Measurements from ENCODE around the gene CCDC24.

CCDC24 gene

DNA sequence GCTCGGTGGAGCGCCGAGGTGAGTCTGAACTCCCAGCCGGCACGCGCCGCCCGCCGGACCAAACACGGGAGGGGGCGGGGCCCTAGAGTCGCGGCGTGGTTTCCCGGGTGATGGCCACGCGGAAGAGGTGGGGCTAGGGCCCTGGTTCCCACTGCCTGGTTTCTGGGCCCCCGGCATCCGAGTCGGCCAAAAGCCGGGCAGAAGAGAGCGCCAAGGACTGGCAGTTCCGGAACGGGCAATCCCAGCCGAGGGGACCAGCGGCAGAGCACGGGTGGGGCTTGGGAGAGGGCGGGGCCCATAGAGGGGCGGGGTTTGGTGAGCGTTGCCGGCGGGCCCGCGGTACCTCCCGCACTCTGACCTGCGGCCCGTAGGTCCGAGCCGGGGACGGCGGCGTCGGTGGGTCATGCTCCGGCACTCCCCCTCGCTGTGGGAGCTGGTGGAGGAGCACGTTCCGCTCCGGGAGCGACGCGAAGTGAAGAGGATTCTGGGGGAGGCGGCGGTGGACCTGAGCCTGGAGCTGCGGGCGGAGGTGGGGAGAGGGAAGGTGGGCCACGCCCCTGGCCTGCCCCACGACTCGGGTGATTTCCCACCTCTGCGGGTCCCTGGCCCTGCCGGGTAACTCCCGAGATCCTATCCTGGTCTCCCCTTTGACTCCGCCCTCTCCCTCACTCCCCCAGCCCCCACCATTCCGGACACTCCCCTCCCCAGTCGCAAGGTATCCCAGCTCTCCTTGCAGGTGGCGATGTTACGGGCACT, at the start of gene CCDC24:
Gene CCDC24, plus strand, starts transcription at position 124 of the 756 bp plus-strand sequence. Its CDS starts 280 bp downstream, at position 404.
- peak; percentile 19 for DNase-seq

DNA sequence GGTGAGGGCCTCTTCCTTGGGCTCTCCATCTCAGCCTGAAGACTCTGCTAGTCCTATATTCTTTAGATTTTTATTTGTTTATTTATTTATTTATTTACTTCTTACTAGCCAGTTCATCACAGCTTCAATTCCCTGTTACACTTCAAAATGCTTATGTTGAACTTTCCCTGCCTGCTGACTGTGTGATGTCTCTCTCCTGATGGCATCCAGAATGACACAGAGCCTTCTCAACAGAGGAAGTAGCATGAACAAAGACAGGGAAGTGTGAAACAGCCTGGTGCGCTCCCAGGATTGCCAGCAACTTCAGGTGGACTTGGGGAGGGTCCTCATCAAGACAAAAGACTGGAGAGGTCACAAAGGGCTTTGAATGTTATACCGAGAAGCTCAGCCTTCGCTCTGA, 49.0 kb upstream of the CCDC24 start:
- DNase-seq, result no peak

DNA sequence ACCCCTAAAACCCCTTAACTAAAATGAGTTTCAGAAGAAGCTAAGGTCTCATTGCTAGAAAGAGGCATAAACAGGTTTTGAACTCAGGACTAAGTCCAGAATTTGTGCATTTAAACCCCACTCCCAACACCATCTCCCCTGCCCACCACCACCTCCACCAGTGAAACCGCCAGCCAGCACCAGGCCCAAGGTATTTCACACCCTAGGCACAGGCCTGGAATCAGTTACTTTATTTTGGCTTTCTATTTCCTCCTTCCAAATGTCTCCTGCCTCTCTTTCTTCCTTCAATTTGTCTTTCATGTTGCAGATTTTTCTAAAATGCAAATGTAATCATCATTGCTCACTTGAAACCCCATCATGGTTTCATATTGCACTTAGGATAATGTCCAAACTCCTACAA, 46.5 kb upstream of the CCDC24 start:
- DNase-seq, result no peak

DNA sequence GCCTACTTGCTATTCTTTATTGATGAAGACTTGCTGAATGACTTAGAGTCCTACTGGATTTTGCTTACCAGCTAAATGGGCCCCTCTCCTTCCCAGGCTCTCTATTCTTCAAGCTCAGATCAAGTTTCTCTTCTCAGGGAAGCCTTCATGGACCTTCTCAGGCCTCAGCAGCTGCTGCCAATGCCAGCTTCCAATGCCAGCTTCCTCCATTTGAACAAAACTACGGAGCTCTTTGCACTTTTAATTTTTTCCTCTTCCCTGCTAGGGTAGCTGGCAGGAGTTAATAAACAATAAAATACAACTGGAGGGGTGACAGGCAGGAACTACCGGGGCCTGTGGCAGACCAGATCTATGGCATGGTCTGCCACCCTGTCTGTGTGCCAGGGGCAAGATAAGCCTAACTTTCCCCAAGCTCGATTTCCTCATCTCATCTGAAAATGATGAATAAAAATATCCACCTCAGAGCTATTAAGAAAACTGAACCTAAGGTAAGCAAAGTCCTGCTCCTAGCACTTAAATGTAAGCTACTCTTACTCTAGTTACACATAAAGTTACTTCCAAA, 45.6 kb upstream of the CCDC24 start:
- no peak for DNase-seq

DNA sequence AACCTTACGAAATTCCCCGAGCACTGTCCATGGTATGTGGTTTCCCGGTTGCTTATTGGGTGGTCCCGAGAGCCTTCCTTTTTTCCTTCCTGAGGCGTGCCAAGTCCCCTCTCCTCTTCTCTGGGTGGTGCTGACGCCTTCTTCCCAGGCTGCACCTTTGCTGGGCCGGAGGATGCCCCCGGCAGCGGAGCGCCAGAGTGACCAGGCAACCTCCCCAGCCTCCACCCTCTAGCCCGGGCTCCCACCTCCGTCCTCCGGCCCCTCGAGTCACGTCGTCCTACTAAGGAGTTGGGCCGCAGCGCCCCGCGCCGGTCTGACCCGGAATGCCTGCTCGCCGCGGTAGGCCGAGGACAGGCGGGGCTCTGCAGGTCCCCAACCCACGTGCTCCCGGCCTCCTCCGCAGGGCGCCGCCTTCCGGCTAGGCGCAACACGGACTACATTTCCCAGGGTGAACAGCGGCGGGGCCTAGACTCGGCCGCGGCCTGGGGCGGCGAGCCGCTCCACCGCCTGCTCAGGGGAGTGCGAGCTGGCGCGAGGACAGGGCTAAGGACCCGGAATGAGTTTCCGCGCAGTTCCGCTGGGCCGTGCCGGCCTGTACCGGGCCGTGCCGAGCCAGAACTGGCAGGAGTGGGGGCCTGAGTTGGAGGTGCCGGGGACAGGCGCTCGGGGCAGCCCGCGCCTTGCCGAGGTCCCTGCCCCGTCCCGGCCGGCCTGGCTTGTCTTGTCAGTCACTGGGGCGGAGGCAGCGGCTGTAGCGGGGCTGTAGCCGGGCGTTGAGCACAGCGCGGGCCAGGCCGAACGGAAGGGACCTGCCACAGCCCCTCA, 45.0 kb upstream of the CCDC24 start, which contains the start of gene IPO13:
Gene IPO13, plus strand, starts transcription at position 715 of the 825 bp plus-strand sequence. CDS start 651 bp downstream, outside the sequence.
- DNase-seq, result peak; percentile 86

DNA sequence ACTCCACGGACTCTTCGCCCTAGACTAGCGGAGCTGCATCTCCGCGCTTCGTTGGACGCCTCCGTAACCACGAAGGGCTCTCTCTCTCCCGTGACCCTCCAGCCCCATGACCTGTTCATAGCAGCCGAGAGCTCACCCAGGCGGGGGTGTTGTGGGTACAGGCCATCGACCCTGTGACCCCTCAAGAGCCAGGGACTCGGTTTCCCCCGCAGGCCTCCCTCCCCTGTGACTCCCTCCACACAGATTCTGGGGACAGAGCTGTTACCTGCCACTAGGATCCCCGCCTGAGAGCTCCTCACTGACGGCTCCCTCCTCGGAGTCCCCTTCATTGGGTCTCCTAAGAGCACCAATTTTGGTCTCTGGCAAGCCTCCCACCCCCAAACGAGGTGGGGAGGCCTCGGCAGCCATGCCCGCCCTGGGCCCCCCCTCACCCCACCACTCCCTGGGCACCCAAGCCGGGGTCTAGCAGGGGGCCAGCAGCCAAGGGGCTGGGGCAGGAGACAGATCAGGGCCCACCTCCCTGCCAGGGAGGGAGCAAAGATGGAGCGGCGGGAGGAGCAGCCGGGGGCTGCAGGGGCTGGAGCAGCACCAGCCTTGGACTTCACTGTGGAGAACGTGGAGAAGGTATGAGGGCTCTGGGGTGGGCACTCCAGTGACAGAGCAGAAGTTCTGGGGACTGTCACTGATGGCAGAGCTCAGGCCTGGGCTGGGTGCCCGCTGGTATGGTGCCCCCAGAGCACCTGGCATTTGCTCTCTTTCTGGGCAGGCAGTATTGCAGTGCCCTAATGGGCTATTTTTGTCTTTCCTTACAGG, 44.1 kb upstream of the CCDC24 start:
- DNase-seq, result no peak

DNA sequence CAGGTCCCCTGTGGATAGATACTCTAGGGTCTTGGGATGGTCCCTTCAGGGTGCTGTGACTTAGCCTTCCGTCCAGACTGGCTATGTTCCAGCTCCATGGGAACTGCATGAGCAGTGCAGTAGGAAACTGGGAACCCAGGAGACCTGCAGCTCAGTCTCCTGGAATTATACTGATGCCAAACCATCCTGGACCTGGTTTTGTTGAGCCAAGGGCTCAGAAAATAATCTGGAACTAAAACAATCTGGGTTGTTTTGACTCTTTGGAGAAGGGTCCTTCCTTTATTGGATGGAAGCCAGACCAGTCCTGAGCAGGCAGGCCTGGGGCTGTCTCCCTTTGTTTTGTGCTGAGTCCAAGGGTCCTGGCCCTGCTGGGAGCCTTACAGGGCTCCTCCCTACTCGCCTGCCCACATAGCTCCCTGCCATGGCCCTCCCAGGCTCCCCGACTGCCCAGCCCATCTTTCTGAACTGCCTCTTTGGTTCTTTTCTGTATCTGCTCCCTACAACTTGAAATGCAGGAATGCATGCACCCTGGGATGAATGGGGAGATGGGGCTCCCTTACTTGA, 43.4 kb upstream of the CCDC24 start:
- DNase-seq, result no peak

DNA sequence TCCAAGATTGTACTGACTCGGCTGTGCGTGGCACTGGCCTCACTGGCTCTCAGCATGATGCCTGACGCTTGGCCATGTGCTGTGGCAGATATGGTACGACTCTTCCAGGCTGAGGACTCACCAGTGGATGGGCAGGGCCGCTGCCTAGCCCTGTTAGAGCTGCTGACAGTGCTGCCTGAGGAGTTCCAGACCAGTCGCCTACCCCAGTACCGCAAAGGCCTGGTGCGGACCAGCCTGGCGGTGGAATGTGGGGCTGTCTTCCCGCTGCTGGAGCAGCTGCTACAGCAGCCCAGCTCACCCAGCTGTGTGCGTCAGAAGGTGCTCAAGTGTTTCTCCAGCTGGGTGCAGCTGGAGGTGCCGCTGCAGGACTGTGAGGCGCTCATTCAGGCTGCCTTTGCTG, 41.7 kb upstream of the CCDC24 start:
- peak; percentile 17 for DNase-seq

DNA sequence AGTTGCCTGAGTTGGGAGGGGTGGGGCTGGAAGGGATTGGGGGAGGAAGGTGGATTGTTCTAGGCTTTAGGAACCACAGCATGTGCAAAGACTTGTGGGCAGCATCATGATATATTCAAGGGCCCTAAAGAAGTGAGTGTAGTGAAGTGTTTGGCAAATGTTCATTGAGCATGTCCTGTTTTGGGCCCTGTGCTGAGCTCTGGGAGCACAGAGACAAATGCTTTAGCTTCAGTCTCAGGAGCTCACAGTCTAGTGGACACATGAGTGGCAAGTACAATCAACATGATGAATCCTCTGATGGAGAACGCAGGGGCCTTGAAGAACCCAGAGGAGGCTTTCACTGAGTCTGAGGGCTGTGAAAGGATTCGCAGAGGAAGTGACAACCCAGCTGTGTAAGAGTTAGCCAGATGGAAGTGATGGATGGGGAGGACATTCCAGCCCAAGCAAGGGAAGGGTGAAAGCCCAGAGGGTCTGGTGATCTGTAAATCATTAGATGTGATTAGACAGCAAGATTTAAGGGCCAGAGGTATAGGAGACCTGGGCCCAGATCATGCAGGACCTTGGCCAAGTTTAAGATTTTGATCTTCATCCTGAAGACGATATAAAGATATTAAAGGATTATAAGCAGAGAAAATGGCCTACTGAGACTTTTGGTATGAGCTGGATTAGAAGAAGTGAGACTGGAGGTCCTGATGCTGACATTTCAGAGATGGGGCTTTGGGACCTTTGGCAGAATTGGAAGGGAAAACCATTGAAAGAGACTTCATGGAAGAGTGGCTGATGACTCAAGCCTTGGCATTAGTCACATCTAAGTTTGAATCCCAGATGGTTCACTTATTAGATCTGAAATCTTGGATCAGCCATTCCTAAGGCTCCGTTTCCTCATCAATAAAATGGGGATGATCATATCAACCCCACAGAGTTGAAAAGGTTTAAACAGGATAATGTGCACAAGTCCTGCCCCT, 40.1 kb upstream of the CCDC24 start:
- no peak for DNase-seq

DNA sequence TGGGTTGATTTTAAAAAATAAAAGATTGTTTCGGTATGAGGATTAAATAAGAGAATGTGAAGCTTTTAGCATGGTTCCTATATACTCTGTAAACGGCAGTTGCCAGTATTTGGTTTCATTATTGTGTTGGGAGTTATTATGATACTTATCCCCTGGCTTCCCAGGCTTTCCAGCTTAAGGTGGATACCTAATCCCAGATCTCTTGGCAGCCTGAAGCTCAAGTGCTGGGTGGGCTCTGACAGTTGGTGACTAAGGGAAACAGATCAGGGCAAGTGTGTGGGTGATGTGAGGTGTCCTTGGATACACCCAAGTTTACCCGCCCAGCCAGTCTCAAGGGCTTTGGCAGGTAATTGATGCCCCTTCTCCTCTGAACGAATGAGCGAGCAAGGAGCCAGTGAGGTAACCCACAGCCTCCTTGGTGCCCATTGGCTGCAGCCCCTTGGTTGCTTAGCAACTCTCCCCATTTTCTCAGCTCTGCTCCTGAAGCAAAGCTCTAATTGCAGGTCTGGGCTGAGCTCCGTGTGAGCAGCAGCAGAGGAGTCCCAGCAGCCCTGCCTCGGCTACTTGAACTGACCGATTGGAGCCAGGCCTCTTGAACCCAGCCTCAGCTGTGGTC, 38.6 kb upstream of the CCDC24 start:
- DNase-seq, result no peak

DNA sequence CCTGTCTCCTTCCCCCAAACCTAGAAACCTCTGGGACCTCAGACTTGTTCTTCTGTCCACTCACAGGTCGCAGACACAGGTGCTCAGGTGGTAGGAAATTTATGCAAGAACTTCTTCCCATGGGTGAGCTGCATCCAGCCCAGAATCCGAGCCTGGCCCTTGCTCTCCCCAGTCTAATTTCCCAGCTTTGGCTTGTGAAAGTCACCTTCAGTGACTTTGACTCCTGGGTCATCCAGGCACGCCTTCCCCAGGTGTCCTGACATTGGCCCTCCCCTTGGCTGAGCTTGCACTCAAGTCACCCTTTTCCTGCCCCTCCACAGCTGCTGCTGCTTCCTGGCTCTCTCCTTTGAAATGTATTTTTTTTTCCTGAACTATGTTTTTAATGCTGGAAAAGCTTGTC, 38.0 kb upstream of the CCDC24 start:
- DNase-seq, result no peak

DNA sequence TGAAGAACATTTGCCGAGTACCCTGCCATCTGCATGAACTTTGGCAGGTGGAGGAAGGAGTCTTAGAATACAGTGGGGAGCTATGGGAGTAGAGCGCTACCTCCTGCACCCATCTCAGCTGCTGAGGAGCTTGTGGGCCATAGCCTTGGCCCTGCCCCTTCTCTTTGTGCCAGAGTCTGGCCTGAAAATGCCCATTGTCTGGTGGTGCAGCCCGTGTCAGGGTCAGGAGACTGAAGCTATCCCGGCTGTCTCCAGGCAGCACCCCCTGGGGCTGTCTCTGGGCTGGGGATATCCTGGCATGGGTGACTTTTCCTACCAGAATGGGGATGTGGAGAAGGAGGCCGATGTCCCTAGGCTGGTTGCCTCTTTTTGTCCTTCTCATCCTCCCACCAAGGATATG, 37.4 kb upstream of the CCDC24 start:
- no peak for DNase-seq

DNA sequence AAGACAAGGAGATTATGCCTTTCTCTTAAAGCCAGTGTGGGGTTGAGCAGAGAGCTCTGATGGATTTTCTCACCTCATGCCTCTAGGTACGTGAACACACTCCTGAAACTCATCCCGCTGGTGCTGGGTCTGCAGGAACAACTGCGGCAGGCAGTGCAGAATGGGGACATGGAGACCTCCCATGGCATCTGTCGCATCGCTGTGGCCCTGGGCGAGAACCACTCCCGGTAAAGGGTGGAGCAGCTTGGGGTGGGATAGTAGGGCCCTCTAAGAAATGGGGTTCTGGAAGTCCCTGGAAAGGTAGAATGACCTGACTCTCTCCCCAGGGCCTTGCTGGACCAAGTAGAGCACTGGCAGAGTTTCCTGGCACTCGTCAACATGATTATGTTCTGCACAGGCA, 35.2 kb upstream of the CCDC24 start:
- no peak for DNase-seq

DNA sequence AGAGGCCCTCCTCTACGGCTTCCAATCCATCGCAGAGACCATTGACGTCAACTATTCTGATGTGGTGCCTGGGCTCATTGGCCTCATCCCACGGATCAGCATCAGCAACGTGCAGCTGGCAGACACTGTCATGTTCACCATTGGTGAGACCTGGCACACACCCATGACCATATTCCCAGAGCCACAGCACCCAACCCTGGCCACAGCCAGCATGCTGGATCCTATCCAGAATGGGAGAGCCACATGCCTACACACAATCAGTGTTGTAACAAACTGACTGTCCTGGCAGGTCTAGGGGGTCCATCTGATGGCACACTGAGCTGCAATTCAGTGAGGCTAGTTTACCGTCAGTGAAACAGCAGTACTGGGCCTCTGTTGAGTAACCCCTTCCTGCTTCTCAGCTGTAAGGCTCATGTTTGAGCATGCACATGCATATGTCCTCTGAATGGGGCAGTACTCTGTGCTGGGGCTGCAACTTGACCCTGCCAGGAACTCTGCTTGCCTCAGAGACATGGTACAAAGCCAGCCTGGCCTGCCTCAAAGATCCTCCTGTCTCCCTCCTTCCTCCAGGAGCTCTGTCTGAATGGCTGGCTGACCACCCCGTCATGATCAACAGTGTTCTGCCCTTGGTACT, 33.9 kb upstream of the CCDC24 start:
- DNase-seq, result no peak

DNA sequence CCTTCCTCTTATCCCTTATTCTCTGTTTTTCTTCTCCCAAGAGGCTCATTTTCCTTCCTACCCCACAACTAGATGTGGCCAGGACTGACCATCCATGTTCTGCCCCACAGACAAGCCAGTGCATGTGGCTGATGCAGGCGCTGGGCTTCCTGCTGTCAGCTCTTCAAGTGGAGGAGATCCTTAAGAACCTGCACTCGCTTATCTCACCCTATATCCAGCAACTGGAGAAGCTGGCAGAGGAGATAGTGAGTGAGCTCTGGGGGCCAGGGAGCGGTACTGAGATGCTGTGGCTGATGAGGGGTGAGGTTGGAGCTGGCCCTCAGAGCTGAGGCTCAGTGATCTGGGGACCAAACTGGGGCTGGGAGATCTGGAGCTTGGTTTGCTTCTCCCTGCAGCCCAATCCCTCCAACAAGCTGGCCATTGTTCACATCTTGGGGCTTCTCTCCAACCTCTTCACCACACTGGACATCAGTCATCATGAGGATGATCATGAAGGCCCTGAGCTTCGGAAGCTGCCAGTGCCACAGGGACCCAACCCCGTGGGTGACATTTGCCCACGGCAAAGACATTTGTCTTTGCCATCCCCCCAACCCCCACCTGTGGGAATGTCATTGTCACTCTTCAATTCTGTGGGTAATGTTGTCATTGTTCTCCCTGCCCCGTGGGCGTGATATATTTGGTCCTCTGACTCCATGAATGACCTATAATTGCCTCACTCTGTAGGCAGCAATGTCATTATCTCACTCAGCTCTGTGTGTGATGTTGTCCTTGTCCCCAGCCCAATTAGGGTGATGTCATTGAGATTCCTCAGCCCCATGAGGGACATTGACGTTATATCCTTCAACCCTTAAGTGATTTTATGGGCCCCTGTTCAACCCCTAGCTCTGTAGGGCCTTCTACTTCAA, 32.8 kb upstream of the CCDC24 start:
- DNase-seq, result no peak

DNA sequence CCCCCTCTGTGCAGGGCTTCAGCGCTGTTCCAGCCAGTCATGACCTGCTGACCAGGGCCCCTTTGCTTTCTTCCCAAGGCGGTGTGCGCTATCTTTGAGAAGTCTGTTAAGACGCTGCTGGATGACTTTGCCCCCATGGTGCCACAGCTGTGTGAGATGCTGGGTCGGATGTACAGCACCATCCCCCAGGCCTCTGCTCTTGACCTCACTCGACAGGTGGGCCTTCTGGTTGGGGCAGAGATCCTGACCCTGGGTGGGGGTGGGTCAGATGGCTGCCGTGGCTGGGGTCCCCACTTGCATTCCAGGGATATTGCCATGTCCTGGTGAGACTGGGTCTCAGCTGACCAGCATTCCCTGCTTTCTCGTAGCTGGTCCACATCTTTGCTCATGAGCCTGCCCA, 30.6 kb upstream of the CCDC24 start:
- no peak for DNase-seq

DNA sequence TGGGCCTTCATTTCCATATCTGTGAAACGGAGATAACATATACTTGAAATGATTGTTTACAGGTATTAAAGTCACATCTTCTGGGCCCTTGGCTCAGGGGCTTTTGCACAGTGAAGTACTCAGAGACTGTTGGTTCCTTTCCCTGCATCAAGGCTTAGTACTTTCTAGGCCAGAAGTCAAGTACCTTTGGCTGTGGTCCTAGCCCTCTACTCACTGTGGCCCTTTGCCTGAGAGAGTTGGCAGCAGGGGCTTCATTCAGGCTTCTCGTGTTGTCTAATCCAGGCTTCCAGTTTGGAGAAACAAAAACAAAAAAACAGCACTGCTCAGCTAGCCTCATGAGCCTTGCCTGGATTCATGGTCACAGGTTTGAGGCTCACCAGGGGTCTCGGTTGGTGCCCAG, 29.7 kb upstream of the CCDC24 start:
- DNase-seq, result no peak

DNA sequence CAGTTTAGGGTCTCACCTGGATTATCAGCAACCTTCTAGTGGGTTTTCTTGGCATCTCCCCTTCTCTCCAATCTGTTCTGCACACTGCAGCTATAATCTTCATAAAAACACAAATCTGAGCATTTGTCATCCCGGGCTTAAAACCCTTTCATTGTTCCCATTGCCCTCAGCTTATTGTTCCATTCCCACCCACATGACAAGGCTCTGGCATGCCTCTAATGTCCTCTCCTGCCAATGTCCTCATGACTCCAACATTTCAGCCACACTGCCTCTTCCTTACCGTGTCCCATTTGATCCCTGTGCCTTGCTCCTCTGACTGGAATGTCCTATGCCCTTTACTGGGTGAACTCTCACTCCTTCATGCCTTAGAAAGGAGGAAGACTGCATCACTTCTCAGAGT, 29.1 kb upstream of the CCDC24 start:
- DNase-seq, result no peak

DNA sequence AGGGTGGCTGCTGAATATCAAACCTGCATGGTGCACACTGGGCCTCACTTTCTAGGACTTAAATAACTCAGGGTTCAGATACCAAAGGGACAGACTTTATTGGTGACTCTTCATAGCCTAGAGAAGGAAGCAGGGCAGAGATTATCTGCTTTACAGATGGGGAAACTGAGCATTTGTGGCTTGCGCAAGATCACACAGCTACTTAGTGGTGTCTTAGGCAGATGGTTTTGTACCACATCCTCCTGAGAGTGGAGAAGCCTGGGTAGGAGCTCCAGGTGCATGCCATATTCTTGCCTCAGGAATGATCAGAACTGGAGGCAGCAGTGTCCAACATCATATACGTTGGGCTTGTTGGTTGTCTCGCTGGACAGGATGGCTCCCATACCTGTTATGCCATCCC, 28.4 kb upstream of the CCDC24 start:
- DNase-seq, result no peak
